Measurements from ENCODE around the gene ACTR2.

DNA sequence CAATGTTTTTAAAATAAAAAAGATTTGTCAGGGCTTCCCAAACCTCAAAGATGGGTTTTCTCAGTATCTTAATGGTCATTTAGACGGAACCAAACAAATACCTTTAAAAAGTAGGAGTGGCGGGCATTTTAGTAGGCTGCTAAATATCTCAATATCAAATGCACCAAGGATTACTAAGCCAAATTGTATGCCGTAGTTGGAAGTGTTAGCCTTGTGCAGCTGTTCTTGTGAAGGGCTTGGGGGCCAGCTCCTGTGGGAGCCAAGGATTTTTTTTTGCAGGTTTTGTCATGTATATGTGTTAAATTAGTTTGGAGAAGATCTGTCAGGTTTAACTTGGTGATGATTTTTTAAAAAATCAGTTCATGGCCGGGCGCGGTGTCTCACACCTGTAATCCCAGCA is 52.1 kb downstream of the ACTR2 start:
- TF ChIP-seq, protein P1, sequence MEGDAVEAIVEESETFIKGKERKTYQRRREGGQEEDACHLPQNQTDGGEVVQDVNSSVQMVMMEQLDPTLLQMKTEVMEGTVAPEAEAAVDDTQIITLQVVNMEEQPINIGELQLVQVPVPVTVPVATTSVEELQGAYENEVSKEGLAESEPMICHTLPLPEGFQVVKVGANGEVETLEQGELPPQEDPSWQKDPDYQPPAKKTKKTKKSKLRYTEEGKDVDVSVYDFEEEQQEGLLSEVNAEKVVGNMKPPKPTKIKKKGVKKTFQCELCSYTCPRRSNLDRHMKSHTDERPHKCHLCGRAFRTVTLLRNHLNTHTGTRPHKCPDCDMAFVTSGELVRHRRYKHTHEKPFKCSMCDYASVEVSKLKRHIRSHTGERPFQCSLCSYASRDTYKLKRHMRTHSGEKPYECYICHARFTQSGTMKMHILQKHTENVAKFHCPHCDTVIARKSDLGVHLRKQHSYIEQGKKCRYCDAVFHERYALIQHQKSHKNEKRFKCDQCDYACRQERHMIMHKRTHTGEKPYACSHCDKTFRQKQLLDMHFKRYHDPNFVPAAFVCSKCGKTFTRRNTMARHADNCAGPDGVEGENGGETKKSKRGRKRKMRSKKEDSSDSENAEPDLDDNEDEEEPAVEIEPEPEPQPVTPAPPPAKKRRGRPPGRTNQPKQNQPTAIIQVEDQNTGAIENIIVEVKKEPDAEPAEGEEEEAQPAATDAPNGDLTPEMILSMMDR (IDR thresholded peaks at IDR 0.05) = no peak
- no peak for TF ChIP-seq ZFX (IDR thresholded peaks at IDR 0.05; ENCODE audit: borderline replicate concordance)
